HG02678 (cell line): ENCODE data around the gene TP53BP2.
"Not testable (repeated sequence)": the region's sequence is repeated elsewhere in the genome, so short reads cannot be mapped to it uniquely, and the experiment has no call there.

ENCODE experiments used
- ATAC-seq: cut with Tn5 transposase; IDR thresholded peaks from one replicate; pipeline ENCODE4 v1.9.1; 2021; ENCODE audit warnings: mild to moderate bottlenecking, moderate library complexity; ENCODE audit not compliant: unreplicated experiment

TP53BP2 gene

GRCh38 chr1:223748405-223748772 lies 97.4 kb downstream of the TP53BP2 start:
- ATAC-seq: no peak

DNA sequence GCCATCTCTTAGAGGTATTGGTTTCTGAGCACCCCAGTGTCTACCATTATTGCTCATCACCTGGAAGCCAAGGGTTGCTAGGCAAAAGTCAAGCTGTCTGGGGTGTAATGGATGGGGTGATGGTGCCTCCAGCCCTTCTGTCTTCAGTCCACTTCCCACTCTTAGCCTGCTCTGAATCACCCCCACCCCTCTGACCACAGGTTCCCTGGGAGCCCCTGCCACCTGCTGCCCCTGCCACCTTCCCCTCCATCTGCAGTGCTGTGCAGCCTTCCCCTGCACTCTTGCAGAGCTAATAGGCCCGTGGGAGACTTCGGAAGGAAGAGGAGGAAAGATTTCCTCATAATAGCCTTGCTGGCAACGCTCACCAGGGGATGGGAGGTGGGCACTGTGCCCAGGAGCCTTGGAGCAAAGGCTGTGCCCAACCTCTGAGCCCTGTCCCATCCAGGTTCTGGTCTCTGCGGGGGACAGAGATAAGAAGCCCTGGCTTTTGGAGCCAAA lies 97.9 kb downstream of the TP53BP2 start:
- no peak for ATAC-seq

DNA sequence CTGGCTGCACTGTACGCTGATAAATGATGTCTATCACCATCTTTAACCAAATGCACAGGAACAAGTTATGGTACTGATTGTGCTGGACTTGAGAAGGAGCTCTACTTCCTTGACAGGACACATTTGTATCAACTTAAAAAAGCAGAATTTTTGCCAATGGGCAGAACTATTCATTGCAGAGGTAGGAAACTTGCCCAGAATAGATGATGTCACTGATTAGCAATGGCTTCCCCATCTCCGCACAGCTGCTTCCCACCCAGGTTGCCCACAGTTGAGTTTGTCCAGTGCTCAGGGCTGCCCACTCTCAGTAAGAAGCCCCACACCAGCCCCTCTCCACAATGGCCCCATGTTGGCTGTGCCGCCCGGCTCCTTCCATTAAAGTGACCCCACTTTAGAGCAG lies 100.0 kb downstream of the TP53BP2 start:
- no peak for ATAC-seq

GRCh38 chr1:223742856-223743517 lies 102.8 kb downstream of the TP53BP2 start:
- ATAC-seq: no peak

DNA sequence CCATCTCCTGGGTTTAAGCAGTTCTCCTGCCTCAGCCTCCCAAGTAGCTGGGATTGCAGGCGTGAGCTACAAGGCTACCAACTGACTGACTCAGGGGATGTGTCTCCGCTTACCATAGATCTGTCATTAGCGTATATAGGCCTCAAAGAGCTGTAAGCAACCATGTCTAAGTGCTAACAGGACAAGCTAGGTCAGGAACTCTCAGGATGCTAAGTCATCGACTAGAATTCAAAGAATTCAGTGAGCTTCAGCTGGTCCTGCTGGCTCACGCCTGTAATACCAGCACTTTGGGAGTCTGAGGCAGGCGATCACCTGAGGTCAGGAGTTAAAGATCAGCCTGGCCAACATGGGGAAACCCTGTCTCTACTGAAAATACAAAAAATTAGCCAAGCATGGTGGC lies 103.9 kb downstream of the TP53BP2 start:
- no peak for ATAC-seq

DNA sequence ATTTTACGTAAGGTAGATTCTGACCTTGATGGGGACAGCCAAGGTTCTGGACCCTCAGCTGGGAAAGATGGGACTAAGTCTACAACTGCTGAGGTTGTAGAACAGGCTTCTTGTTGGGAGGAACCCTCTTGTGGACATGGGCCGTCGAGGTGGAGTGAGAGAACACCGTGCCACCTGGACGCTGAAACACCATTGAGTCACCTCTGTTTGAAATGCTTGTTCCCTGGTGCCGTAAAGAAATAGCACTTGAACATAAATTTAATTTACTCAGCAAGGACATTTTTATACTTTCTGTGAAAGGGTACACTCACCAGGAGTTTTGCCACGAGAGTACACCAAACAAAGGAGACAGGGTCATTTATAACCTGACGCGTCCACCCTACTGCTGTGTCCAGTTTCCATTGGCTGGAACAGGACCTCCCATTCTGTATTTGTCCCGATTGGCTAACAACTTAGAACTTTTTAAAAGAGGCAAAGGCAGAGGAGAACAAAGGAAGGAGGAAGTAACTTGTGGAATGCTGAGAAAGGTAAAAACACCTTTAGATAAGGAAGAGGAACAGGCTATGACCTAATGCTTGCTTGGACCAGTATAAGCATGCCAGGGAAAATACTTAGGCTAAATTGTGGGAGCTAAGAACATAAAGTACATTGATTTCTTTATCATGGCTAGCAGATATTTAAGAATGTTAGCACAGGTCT lies 105.6 kb downstream of the TP53BP2 start:
- ATAC-seq: not testable (repeated sequence)

DNA sequence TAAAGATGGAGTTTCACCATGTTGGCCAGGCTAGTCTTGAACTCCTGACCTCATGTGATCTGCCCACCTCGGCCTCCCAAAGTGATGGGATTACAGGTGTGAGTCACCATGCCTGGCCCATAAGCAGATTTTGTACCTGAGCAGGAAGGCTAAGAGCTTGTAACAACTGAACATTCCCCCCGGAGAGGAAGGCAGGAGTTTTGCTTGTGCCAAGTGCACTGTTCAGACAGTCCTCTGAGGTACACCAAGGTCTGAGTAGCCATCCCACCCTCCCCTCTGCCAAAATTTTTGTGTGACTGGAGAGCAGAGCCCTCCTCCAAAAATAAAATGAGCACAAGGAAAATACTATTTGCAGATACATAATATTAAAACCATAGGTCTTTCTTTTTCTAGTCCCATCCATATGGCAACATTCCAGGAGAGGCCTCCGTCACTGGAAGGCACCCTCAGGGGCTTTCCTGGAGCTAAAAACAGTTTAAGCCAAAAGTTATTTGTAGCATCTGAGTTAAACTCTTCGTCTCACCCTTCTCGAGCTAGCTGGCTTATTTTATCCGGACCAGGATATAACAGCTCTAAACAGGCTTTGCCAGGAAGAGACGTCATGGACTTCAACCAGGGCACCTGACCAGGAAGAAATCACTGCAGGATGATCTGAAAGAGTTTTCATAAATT lies 106.2 kb downstream of the TP53BP2 start:
- ATAC-seq: no peak

- ATAC-seq: no peak
Measured at GRCh38 chr1:223738465-223739365, 107.0 kb downstream of the TP53BP2 start.

DNA sequence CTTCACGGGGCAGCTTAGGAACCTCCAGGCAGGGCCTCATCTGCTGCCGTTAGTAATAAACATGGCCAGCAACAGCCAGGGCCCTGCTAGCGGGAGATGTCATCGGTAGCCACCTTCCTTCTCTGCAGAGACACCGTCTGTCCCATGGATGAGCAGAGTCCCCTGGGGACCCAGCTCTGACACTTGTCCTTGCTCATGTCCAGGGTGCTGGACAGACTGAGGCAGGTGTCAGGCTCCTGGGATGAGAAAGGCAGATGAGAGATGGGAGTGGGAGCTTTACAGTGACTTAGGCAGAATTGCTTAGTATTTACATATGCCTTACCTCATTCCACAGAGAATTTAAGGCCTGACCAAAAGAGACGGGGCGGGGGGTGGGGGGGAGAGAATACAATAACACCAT lies 108.4 kb downstream of the TP53BP2 start:
- ATAC-seq: no peak

GRCh38 chr1:223736638-223737037 lies 109.1 kb downstream of the TP53BP2 start:
- not testable (repeated sequence) for ATAC-seq

- no peak for ATAC-seq
Measured at GRCh38 chr1:223733898-223734852, 111.6 kb downstream of the TP53BP2 start.

- no peak for ATAC-seq
Measured at GRCh38 chr1:223732993-223733798, 112.6 kb downstream of the TP53BP2 start.

DNA sequence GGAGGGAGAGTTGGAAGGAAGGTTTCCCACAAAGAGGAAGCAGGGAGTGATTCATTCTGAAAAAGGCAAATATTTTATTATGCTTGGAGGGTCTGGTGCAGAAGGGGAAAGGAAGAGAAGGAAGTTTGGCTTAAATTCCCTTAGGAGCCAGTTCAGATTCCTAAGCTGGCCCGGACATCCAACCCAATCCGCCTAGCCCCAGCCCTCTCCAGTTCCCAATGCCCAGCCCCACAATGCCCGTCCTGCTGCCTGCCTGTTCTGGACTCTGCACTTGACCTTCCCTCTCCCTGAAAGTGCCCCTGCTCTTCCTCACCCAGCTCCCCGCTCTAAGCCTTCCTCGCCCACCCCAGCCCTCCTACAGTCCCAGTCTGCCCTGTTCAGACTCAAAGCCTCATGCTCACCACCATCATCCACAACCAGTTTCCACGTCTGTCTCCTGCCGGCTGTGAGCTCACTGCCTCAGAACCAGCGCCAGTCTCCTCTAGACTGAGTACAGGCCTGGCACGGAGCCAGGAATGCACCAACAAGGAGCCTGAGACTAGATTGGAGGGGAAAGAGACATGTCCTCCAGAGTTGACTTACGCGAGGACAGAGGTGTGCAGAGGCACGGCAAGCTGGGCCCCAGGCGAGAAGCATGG lies 114.5 kb downstream of the TP53BP2 start:
- ATAC-seq: no peak

GRCh38 chr1:223730479-223731132 lies 115.1 kb downstream of the TP53BP2 start:
- ATAC-seq: no peak

DNA sequence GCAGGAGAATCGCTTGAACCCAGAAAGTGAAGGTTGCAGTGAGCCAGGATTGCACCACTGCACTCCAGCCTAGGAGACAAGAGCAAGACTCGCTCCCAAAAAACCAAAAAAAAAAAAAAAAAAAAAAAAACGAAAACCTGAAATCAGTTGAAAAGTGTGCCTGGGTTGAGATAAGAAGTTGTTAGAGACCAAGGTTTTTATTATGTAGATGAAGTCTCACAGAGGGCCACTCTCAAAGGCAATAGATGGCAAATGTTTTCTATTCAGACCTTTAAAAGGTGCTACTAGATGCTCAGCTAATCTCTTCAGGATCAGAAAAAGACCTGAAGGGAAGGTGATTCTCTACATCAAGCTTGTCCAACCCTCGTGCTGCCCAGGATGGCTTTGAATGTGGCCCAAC lies 115.8 kb downstream of the TP53BP2 start:
- ATAC-seq: no peak
